Glutamatergic neuron (in vitro differentiated cells): ENCODE measurements around the gene ZFYVE21. TPM values are rescaled to one million over a fixed set of nuclear protein-coding genes. Genes with fewer than 3 reads are reported as not detected.

Experiments used
- DNase-seq: peaks from one replicate; pipeline ENCODE4 v3.0.0; 2022
- H3K27ac Mint-ChIP-seq: one replicate; pipeline ENCODE4 v1.8.0; 2020; ENCODE audit warnings: mild to moderate bottlenecking, mixed read lengths, inconsistent platforms; ENCODE audit not compliant: unreplicated experiment
- H3K27me3 Mint-ChIP-seq: one replicate; pipeline ENCODE4 v1.8.0; 2020; ENCODE audit warnings: mild to moderate bottlenecking, moderate library complexity, mixed read lengths, inconsistent platforms; ENCODE audit not compliant: unreplicated experiment
- H3K36me3 Mint-ChIP-seq: one replicate; pipeline ENCODE4 v1.8.0; 2020; ENCODE audit warnings: mild to moderate bottlenecking, mixed read lengths, inconsistent platforms; ENCODE audit not compliant: unreplicated experiment
- H3K4me1 Mint-ChIP-seq: one replicate; pipeline ENCODE4 v1.8.0; 2020; ENCODE audit warnings: mild to moderate bottlenecking, low read depth, mixed read lengths, inconsistent platforms; ENCODE audit not compliant: unreplicated experiment
- H3K4me3 Mint-ChIP-seq: one replicate; pipeline ENCODE4 v1.8.0; 2020; ENCODE audit warnings: mild to moderate bottlenecking, mixed read lengths, inconsistent platforms; ENCODE audit not compliant: unreplicated experiment
- H3K9me3 Mint-ChIP-seq: one replicate; pipeline ENCODE4 v1.8.0; 2020; ENCODE audit warnings: mild to moderate bottlenecking, moderate library complexity, mixed read lengths, inconsistent platforms; ENCODE audit not compliant: unreplicated experiment
- total RNA-seq: library from RNA; stranded (reverse); fragmentation: NEBNext Ultra II Directional; extraction: Animal tissue kit (Norgen Biotek cat#: 25700); gene quantifications from one replicate; pipeline ENCODE4 v1.2.1, GENCODE V29; 2021; ENCODE audit not compliant: unreplicated experiment
- TF ChIP-seq, protein P1 (sequence below): fragments of 200-600 bp; sonication (generic); IDR thresholded peaks from one replicate; pipeline ENCODE4 v1.5.0; 2021; ENCODE audit not compliant: partially characterized antibody, unreplicated experiment

ZFYVE21 gene
- total RNA-seq, 1 donor from 2014 or later, result 49.1 TPM

- H3K27ac Mint-ChIP-seq, result no peak overlapping the region
- H3K4me1 Mint-ChIP-seq, result no peaks in the 10 kb centered on the region
- TF ChIP-seq, protein P1, sequence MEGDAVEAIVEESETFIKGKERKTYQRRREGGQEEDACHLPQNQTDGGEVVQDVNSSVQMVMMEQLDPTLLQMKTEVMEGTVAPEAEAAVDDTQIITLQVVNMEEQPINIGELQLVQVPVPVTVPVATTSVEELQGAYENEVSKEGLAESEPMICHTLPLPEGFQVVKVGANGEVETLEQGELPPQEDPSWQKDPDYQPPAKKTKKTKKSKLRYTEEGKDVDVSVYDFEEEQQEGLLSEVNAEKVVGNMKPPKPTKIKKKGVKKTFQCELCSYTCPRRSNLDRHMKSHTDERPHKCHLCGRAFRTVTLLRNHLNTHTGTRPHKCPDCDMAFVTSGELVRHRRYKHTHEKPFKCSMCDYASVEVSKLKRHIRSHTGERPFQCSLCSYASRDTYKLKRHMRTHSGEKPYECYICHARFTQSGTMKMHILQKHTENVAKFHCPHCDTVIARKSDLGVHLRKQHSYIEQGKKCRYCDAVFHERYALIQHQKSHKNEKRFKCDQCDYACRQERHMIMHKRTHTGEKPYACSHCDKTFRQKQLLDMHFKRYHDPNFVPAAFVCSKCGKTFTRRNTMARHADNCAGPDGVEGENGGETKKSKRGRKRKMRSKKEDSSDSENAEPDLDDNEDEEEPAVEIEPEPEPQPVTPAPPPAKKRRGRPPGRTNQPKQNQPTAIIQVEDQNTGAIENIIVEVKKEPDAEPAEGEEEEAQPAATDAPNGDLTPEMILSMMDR, result no peak
- H3K4me3 Mint-ChIP-seq, result no peak overlapping the region
- no peaks in the 10 kb centered on the region for H3K36me3 Mint-ChIP-seq
- no peak for DNase-seq
- no peaks in the 10 kb centered on the region for H3K9me3 Mint-ChIP-seq
- no peaks in the 10 kb centered on the region for H3K27me3 Mint-ChIP-seq
These were observed 42.6 kb downstream of the ZFYVE21 start for GRCh38 chr14:103758059-103758776.

DNA sequence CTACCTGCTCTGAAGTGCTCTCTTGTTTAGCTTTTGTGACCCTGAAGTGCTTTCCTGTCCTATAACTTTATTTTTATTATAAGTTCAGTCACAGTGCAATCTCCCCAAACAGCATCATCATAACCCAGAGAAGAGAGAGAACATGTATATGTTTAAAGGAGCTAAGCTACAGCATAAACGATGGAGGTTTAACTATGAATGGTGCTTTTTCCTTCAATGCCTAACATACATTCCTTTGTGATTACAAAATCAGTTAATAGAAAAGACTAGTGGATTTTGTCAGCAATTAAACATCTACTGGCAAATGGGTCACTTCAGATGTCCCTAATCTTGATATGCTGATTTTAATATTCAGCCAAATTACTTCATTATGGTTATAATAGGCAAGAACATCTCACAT, 46.4 kb downstream of the ZFYVE21 start:
- Mint-ChIP-seq H3K27me3 (no peaks in the 10 kb centered on the region), H3K4me3 (no peak overlapping the region), H3K9me3 (no peaks in the 10 kb centered on the region), H3K27ac (no peak overlapping the region), H3K36me3 (peaks cover 6% of the 10 kb centered on the region), H3K4me1 (no peaks in the 10 kb centered on the region)
- no peak for DNase-seq
- TF ChIP-seq, protein P1, result no peak

GRCh38 chr14:103762541-103762940, 46.9 kb downstream of the ZFYVE21 start:
- Mint-ChIP-seq H3K27ac (no peak overlapping the region), H3K36me3 (peaks cover 6% of the 10 kb centered on the region), H3K9me3 (no peaks in the 10 kb centered on the region), H3K4me1 (no peaks in the 10 kb centered on the region), H3K4me3 (no peak overlapping the region), H3K27me3 (peaks cover 1% of the 10 kb centered on the region)
- DNase-seq, result no peak
- TF ChIP-seq, protein P1, result no peak

DNA sequence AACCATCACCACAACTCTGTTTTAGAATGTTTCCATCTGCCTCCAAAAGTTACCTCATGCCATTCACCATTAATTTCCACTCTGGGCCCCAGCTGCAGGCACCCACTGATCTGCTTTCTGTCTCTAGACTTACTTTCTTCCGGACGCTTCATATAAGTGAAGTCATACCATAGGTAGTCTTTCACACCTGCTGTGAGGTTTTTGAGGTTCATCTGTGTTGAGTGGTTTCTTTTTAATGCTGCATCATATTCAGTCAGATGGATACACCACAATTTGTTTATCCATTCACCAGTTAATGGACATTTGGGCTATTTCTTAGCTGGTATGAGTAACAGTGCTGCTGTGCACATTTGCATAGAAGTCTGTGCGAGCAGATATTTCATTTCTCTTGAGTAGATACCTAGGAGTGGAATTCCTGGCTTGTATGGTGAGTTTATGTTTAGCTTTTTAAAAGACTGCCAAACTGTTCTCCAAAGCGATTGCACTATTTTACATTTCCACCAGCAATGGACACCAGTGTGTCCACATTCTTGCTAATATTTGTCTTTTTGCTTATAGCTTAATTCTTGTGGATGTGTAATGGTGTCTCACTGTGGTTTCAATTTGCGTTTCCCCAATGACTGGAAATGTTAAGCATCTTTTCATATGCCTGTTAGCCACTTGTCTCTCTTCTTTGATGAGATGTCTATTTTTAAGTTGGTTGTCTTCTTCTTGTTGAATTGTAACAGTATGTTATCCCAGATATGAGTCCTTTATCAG, 48.3 kb downstream of the ZFYVE21 start:
- Mint-ChIP-seq H3K4me3 (no peak overlapping the region), H3K9me3 (no peaks in the 10 kb centered on the region), H3K27me3 (peaks cover 2% of the 10 kb centered on the region), H3K27ac (no peak overlapping the region), H3K36me3 (peaks cover 6% of the 10 kb centered on the region), H3K4me1 (no peaks in the 10 kb centered on the region)
- TF ChIP-seq, protein P1, result no peak
- DNase-seq, result no peak

DNA sequence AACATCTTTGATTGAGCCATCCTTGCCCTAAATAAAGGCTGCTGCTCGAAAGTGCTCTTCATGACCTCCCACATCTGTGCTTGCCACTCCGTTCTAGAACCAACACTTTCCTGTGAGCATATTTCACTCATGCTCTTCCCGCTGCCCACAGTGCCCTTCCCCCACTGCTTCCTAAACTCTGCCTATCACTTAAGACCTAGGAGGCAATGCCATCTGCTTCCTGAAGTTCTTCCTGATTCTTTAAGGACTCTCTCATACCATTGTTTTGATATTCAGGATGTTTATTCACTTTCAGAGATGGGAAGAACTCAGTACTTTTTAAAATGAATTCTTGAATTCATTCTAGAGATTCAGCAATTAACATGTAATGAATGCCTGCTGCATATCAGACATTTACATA, 49.9 kb downstream of the ZFYVE21 start:
- no peak overlapping the region for H3K4me3 Mint-ChIP-seq
- TF ChIP-seq, protein P1, result no peak
- no peaks in the 10 kb centered on the region for H3K4me1 Mint-ChIP-seq
- peaks cover 6% of the 10 kb centered on the region for H3K36me3 Mint-ChIP-seq
- no peaks in the 10 kb centered on the region for H3K9me3 Mint-ChIP-seq
- peaks cover 2% of the 10 kb centered on the region for H3K27me3 Mint-ChIP-seq
- no peak overlapping the region for H3K27ac Mint-ChIP-seq
- DNase-seq, result no peak
